Naive thymus-derived CD4-positive, alpha-beta T cell (primary cell): ENCODE measurements around the gene MMUT. TPM values are rescaled to one million over a fixed set of nuclear protein-coding genes. Genes with fewer than 3 reads are reported as not detected.
A peak's percentile ranks its signal among the peaks of the same experiment; 100 is the strongest.

Experiments used
- ATAC-seq: fragments of 150-1000 bp; cut with Tn5 transposase; 2 replicates; pipeline ENCODE4 v1.10.0; 2021; ENCODE audit warnings: mild to moderate bottlenecking, moderate library complexity
- CTCF ChIA-PET: fragments of 350-600 bp; sonication (Branson Sonifier 250); formaldehyde crosslinking; loops from one replicate; lab custom pipeline; 2021; ENCODE audit warnings: antibody characterized with exemption; lab: Charles Lee
- POLR2A ChIA-PET: fragments of 350-600 bp; sonication (Branson Sonifier 250); formaldehyde crosslinking; loops from one replicate; lab custom pipeline; 2021; ENCODE audit warnings: antibody characterized with exemption, inconsistent platforms; lab: Charles Lee
- DNase-seq, 9 donors: peaks; one replicate each; pipeline versions ENCODE4 v3.0.0 to v3.0.0-alpha.2; 2020 to 2022; ENCODE audit warnings: mixed read lengths in 1 of 9
- H3K27ac ChIP-seq: one replicate; pipeline ENCODE4 v1.7.0; 2013; ENCODE audit warnings: mild to moderate bottlenecking, low read depth, low read length, moderate library complexity
- H3K27me3 ChIP-seq, 2 donors: one replicate each; pipeline ENCODE4 v1.7.0; 2013; ENCODE audit warnings: low read length in 2 of 2, mild to moderate bottlenecking in 2 of 2, moderate library complexity in 2 of 2; ENCODE audit not compliant: control insufficient read depth in 2 of 2, insufficient read depth in 2 of 2
- H3K36me3 ChIP-seq, 3 experiments: 1 replicate in 2 of 3; 2 replicates in 1 of 3; pipeline ENCODE4 v1.7.0; 2013; ENCODE audit warnings: low read length in 3 of 3, mild to moderate bottlenecking in 3 of 3, moderate library complexity in 1 of 3; ENCODE audit not compliant: insufficient read depth in 3 of 3, control insufficient read depth in 2 of 3
- H3K4me1 ChIP-seq, 2 donors: one replicate each; pipeline ENCODE4 v1.7.0; 2013; ENCODE audit warnings: low read length in 2 of 2, mild to moderate bottlenecking in 2 of 2, moderate library complexity in 1 of 2; ENCODE audit not compliant: control insufficient read depth in 2 of 2, insufficient read depth in 2 of 2
- H3K4me3 ChIP-seq: 2 replicates; pipeline ENCODE4 v1.7.0; 2013; ENCODE audit warnings: mild to moderate bottlenecking, low read length
- H3K9me3 ChIP-seq, 3 experiments: 1 replicate in 2 of 3; 2 replicates in 1 of 3; pipeline ENCODE4 v1.7.0; 2013; ENCODE audit warnings: low read length in 3 of 3; ENCODE audit not compliant: control insufficient read depth in 2 of 3
- H3K27ac Mint-ChIP-seq, 9 donors: one replicate each; pipeline ENCODE4 v1.8.0; 2020 to 2022; ENCODE audit warnings: mixed read lengths in 9 of 9, mild to moderate bottlenecking in 8 of 9, moderate library complexity in 5 of 9, inconsistent platforms in 2 of 9
- H3K27me3 Mint-ChIP-seq, 5 donors: one replicate each; pipeline ENCODE4 v1.8.0; 2021 to 2022; ENCODE audit warnings: mixed read lengths in 5 of 5, mild to moderate bottlenecking in 1 of 5
- H3K36me3 Mint-ChIP-seq, 5 donors: one replicate each; pipeline ENCODE4 v1.8.0; 2020 to 2022; ENCODE audit warnings: mixed read lengths in 5 of 5, mild to moderate bottlenecking in 3 of 5, inconsistent platforms in 1 of 5
- H3K4me1 Mint-ChIP-seq, 7 donors: one replicate each; pipeline ENCODE4 v1.8.0; 2020 to 2022; ENCODE audit warnings: mixed read lengths in 7 of 7, mild to moderate bottlenecking in 3 of 7, inconsistent platforms in 1 of 7
- H3K4me3 Mint-ChIP-seq, 10 donors: one replicate each; pipeline ENCODE4 v1.8.0; 2020 to 2022; ENCODE audit warnings: mild to moderate bottlenecking in 10 of 10, mixed read lengths in 10 of 10, moderate library complexity in 6 of 10, inconsistent platforms in 2 of 10
- H3K9me3 Mint-ChIP-seq, 11 donors: one replicate each; pipeline ENCODE4 v1.8.0; 2020 to 2022; ENCODE audit warnings: mixed read lengths in 11 of 11, mild to moderate bottlenecking in 4 of 11, inconsistent platforms in 1 of 11, moderate library complexity in 1 of 11
- intact Hi-C, 2 donors: fragments of 100-400 bp; cut with micrococcal nuclease; formaldehyde crosslinking; loops; one replicate each; pipeline ENCODE4 v1.15.1; 2023
- polyA plus RNA-seq, 2 donors: library from polyadenylated mRNA; unstranded; fragments of 300-500 nt; fragmentation: Illumina TruSeq; gene quantifications; one replicate each; pipeline ENCODE4 v1.2.3, GENCODE V29; 2021
- total RNA-seq, 6 experiments: library from RNA in 5 of 6; stranded (reverse) in 5 of 6; gene quantifications; 1 replicate in 5 of 6; 2 replicates in 1 of 6; pipeline ENCODE4 v1.2.3 and lab custom pipeline; 2021 to 2026

Gene MMUT
- total RNA-seq = 10 to 100 TPM in 3 of 5 experiments, 1 to 10 TPM in 2; 6.5 to 15.4 (median 12.5) TPM
- 10 to 100 TPM in 1 of 2 donors, 1 to 10 TPM in 1; 10.0 to 12.4 TPM for polyA plus RNA-seq
- total RNA-seq (lab: John Stamatoyannopoulos, UW) = 20.2 reads per million, percentile 50 among the genes with 10 or more reads in this experiment

DNA sequence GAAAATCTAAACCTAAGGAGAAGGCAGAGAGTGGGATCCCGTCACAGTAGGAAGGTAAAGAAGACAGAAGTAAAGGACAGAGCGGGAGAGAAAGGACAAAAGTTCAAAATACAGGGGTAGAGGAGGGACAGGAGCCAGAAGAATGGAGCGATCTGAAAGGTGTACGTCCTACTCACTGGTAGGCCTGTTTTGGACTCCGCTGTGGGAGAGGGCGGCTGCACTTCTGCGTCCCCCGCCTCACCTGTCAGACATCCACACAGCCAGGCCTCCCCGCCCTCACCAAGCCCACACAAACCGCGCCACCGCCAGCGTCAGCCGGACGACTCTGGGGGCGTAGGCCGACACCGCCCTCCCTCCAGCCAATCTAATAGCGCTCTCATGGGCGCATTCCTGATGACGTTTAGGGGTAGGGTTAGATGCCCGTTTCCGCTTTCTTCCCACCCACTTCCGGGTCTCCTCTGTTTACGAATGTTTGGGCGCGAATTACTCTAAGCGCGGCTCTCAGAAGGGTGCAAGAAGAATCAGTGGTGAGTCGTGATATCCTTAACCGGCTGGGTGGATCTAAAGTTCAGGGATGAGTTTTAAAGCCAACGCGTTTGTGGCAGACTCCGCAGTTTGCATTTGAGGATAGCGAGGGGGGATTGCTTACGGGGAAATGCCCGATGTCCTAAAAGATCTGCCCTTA is at the start of gene MMUT, which contains the start of gene CENPQ:
Gene MMUT (minus strand): TSS at position 327 of the 685 bp plus-strand sequence. CDS start 3,787 bp downstream, outside the sequence.
Gene CENPQ (plus strand): TSS at position 444 of the 685 bp plus-strand sequence. CDS start 6,807 bp downstream, outside the sequence.
- Mint-ChIP-seq H3K36me3 (peaks cover 0 to 13% (median 5%) of the 10 kb centered on the region in 5 donors), H3K9me3 (peaks cover 0 to 2% (median 0%) of the 10 kb centered on the region in 11 donors), H3K4me3 (peak within 1 kb of the TSS; percentile 94 to 100 (median 98)), H3K4me1 (peaks cover 43 to 80% (median 57%) of the 10 kb centered on the region in 7 donors), H3K27me3 (no peaks in the 10 kb centered on the region), H3K27ac (peak within 1 kb of the TSS; percentile 91 to 99 (median 96))
- Histone ChIP-seq H3K4me1 (peaks cover 14 to 15% of the 10 kb centered on the region in 2 donors), H3K27ac (peak within 1 kb of the TSS; percentile 85), H3K36me3 (peaks cover 0 to 10% (median 0%) of the 10 kb centered on the region in 3 experiments), H3K4me3 (peak within 1 kb of the TSS; percentile 68), H3K27me3 (no peaks in the 10 kb centered on the region), H3K9me3 (no peaks in the 10 kb centered on the region)
- DNase-seq = peak; percentile 85 to 94 (median 92)
- peak; percentile 99 for ATAC-seq
- intact Hi-C loops = loop anchor here (1.0 to 5.0 kb wide), 3 partner anchors 144 to 1986 kb away; partner anchors contain the start of gene CD2AP (in 2 of the 2)
- CTCF ChIA-PET = no interaction called here
- POLR2A ChIA-PET = no interaction called here

GRCh38 chr6:49509342-49509741 is 46.3 kb upstream of the MMUT start:
- Mint-ChIP-seq H3K4me1 (no peaks in the 10 kb centered on the region), H3K27me3 (peaks cover 11 to 34% (median 21%) of the 10 kb centered on the region in 5 donors), H3K9me3 (peaks cover 0 to 2% (median 0%) of the 10 kb centered on the region in 11 donors), H3K4me3 (no peak overlapping the region), H3K36me3 (no peaks in the 10 kb centered on the region), H3K27ac (no peak overlapping the region)
- Histone ChIP-seq H3K27me3 (no peaks in the 10 kb centered on the region), H3K36me3 (no peaks in the 10 kb centered on the region), H3K4me1 (no peaks in the 10 kb centered on the region), H3K9me3 (no peaks in the 10 kb centered on the region), H3K27ac (no peak overlapping the region), H3K4me3 (no peak overlapping the region)
- ChIA-PET POLR2A (no interaction called here), CTCF (no interaction called here)
- intact Hi-C loops = no loop called here
- no peak for DNase-seq
- ATAC-seq = no peak

DNA sequence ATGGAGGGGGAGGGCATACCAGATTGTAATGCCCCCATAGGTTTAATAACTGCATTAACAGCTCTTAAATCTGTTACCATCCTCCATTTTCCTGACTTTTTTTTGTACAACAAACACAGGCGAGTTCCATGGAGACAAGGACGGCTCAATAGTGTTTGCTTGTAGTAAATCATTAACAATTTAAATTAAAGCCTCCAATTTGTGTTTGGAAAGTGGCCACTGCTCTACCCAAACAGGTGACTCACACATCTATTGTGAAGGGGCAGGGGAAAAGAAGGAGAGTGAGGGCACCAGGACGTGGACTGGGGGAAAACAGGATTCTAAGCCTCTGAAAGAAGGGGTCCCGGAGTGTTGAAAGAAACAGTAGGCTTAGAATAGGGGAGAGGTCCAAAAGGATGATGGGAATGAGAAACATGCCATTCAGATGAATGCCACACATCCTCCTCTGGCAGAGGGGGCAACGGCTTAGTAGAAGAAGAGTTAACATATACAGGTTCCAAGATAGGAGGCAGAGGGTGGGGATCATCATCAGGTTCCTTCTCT is 43.6 kb upstream of the MMUT start:
- intact Hi-C loops = no loop called here
- H3K27ac ChIP-seq = no peak overlapping the region
- no peaks in the 10 kb centered on the region for H3K36me3 Mint-ChIP-seq
- ChIA-PET POLR2A (no interaction called here), CTCF (interaction anchor here (0.6 kb wide), 1 partner anchor 27 kb away, joined by 4 read pairs; no protein-coding TSS in a partner anchor)
- peaks cover 6 to 25% (median 19%) of the 10 kb centered on the region in 5 donors for H3K27me3 Mint-ChIP-seq
- DNase-seq (no peak), ATAC-seq (no peak)
- no peak overlapping the region for H3K4me3 Mint-ChIP-seq
- no peaks in the 10 kb centered on the region for H3K36me3 ChIP-seq
- H3K9me3 ChIP-seq = no peaks in the 10 kb centered on the region
- H3K4me3 ChIP-seq = no peak overlapping the region
- H3K9me3 Mint-ChIP-seq = peaks cover 0 to 2% (median 0%) of the 10 kb centered on the region in 11 donors
- no peaks in the 10 kb centered on the region for H3K4me1 ChIP-seq
- H3K27ac Mint-ChIP-seq = no peak overlapping the region
- H3K27me3 ChIP-seq = no peaks in the 10 kb centered on the region
- no peaks in the 10 kb centered on the region for H3K4me1 Mint-ChIP-seq

DNA sequence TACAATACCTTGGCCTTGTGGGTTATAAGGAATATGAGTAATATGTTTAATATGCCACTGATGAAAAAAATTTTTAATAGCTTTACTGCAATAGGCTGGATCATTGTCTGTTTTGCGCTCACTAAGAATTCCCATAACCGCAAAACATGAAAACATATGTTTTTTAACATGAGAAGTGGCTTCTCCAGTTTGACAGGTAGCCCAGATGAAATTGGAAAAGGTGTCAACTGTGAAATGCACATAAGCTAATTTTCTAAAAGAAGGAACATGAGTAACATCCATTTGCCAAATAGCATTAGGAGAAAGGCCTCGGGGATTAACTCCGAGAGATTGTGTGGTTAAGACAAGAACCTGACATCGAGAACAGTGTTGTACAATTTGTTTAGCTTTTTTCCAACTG is 41.6 kb upstream of the MMUT start:
- no peaks in the 10 kb centered on the region for H3K4me1 Mint-ChIP-seq
- H3K9me3 Mint-ChIP-seq = peaks cover 0 to 2% (median 0%) of the 10 kb centered on the region in 11 donors
- Histone ChIP-seq H3K36me3 (no peaks in the 10 kb centered on the region), H3K9me3 (no peaks in the 10 kb centered on the region), H3K4me3 (no peak overlapping the region), H3K27me3 (no peaks in the 10 kb centered on the region), H3K4me1 (no peaks in the 10 kb centered on the region), H3K27ac (no peak overlapping the region)
- peaks cover 0 to 24% (median 19%) of the 10 kb centered on the region in 5 donors for H3K27me3 Mint-ChIP-seq
- no peak overlapping the region for H3K4me3 Mint-ChIP-seq
- ChIA-PET POLR2A (no interaction called here), CTCF (no interaction called here)
- H3K36me3 Mint-ChIP-seq = no peaks in the 10 kb centered on the region
- no peak for DNase-seq
- H3K27ac Mint-ChIP-seq = no peak overlapping the region
- ATAC-seq = no peak
- intact Hi-C loops = no loop called here

DNA sequence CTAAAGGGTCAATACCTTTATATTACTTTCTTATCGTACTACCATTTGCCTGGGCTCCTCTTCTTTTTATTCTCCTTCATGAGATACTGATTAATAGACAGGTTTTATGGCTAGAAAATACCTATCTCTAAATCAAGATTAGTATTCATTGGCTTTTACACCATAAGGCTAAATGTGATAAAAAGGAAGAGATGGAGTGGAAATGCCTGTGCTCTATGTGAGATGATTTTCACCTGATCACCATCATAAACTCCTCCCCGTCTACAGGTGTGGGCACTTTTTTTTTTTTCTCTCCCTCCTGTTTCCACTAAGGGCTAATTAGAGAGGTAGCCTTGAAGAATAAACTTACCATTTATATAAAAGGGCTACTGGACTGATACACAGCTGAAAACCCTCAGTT is 36.6 kb upstream of the MMUT start, which contains the start of gene GLYATL3:
Gene GLYATL3 (plus strand): TSS at position 301 of the 400 bp plus-strand sequence. CDS start 12,068 bp downstream, outside the sequence.
- peaks cover 0 to 11% (median 6%) of the 10 kb centered on the region in 5 donors for H3K27me3 Mint-ChIP-seq
- no peaks in the 10 kb centered on the region for H3K9me3 ChIP-seq
- ChIA-PET POLR2A (no interaction called here), CTCF (no interaction called here)
- DNase-seq = no peak
- no peaks in the 10 kb centered on the region for H3K4me1 ChIP-seq
- no peaks in the 10 kb centered on the region for H3K4me1 Mint-ChIP-seq
- ATAC-seq = no peak
- H3K36me3 ChIP-seq = no peaks in the 10 kb centered on the region
- H3K27ac Mint-ChIP-seq = no peak within 1 kb of the TSS
- intact Hi-C loops = no loop called here
- no peaks in the 10 kb centered on the region for H3K9me3 Mint-ChIP-seq
- no peak within 1 kb of the TSS for H3K4me3 Mint-ChIP-seq
- no peak within 1 kb of the TSS for H3K4me3 ChIP-seq
- no peaks in the 10 kb centered on the region for H3K27me3 ChIP-seq
- H3K36me3 Mint-ChIP-seq = peaks cover 0 to 10% (median 0%) of the 10 kb centered on the region in 5 donors
- H3K27ac ChIP-seq = no peak within 1 kb of the TSS

DNA sequence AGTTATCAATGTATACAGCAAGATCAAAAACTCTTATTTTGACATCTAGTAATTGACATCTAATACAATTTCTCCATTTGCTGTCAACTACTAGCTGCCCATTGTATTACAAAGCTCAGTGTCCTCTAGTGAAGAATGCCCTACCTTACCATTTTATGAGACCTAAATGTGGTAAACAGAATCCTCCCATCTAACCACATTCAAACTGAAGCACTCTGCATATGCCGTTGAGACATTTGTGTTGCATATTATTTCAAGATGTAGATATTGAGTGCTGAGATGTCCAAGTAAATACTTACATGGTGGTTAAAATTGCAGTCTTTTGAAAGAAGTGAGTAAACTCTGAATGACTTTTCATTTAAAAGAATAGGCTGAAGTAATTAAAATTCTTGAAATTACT is 36.1 kb upstream of the MMUT start:
- intact Hi-C loops = no loop called here

More for the DNA sequence above, 36.1 kb upstream of the MMUT start:
- Histone ChIP-seq H3K9me3 (no peaks in the 10 kb centered on the region), H3K4me1 (no peaks in the 10 kb centered on the region), H3K27me3 (no peaks in the 10 kb centered on the region), H3K36me3 (no peaks in the 10 kb centered on the region), H3K27ac (no peak overlapping the region), H3K4me3 (no peak overlapping the region)
- CTCF ChIA-PET = no interaction called here
- DNase-seq = no peak
- H3K9me3 Mint-ChIP-seq = no peaks in the 10 kb centered on the region
- no peak overlapping the region for H3K4me3 Mint-ChIP-seq
- peaks cover 0 to 11% (median 5%) of the 10 kb centered on the region in 5 donors for H3K27me3 Mint-ChIP-seq
- H3K27ac Mint-ChIP-seq = no peak overlapping the region
- H3K4me1 Mint-ChIP-seq = no peaks in the 10 kb centered on the region
- peaks cover 0 to 15% (median 0%) of the 10 kb centered on the region in 5 donors for H3K36me3 Mint-ChIP-seq
- POLR2A ChIA-PET = no interaction called here
- ATAC-seq = no peak
